ENCODE measurements around the gene FNDC1.

GRCh38 chr6:159203304-159204005, 34.3 kb downstream of the FNDC1 start:
- TF ChIP-seq CTCF (IDR thresholded peaks at IDR 0.05) (no peak), POLR2A (IDR thresholded peaks at IDR 0.05) (no peak)

Measured in thyroid gland (tissue), 4 donors.